Bone marrow (tissue), 2 donors: ENCODE results near the gene CHRND.

Experiments
- DNase-seq, 2 donors: peaks; one replicate each; lab custom pipeline; 2025; lab: John Stamatoyannopoulos, UW

The CHRND gene

DNA sequence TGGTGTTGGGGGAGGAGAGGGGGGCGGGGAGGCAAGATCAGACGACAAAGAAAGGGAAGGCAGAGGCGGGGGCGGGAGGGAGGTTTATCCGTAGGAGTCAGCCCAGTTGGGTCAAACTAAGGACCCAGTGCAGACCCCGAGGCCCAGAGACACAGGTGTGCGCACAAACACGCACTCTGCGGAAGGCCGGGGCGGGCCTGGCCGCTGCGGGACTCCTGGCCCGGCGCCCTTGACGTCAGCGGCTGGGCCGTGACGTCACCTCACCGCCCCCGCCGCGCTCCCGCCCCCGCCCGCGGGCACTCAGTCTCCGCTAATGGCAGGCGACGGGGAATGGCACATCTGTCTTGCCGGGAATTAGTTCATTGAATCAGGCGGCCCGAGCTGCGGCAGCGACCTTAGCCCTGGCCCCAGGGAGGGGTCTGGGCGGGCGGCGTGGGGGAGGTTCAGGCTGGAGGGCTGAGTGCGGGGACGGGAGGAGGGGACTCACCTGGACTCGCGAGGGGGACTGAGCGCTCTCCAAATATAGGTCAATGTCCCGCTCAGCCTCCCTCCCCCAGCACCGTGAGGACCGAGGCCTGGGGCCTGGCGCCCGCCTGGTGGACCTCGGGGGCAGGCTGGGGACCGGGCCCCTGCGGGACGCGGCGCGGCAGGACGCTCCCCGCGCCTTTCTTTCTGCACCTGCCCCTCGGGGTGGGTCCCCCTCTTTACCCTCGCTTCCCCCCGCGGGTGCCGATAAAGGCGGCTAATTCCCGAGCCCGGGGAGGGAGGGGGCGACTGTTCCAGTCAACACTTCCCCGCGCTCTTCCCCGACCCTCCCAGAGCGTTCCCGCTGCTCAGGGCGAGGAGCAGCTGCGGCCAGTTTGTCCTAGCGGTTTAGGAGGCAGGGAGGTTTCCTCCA is 22.8 kb upstream of the CHRND start:
- DNase-seq: no peak

DNA sequence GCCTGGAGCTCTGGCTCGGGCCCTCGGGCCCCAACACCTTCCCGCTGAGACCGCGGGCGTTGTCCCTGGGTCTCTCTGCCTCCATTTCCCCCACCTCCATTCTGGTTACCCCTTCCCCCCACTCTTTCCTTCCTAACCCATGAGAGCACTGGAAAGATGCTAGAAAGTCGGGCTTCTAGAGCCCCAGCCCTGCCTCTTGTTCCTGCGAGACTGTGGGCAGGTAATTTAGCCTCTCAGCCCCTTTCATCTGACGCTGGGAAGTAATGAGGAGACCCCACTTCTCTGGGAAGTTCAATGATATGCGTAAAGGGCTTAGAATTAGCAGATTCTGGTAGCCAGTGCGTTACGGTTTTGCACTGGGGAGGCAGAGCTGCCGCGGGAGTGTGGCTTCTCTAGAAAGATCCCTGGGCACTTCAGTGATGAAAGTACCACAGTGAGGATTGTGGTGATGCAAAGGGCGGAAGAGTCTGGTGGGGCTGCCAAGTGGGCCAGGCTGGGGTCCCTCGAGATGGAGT is 22.1 kb upstream of the CHRND start:
- no peak for DNase-seq

DNA sequence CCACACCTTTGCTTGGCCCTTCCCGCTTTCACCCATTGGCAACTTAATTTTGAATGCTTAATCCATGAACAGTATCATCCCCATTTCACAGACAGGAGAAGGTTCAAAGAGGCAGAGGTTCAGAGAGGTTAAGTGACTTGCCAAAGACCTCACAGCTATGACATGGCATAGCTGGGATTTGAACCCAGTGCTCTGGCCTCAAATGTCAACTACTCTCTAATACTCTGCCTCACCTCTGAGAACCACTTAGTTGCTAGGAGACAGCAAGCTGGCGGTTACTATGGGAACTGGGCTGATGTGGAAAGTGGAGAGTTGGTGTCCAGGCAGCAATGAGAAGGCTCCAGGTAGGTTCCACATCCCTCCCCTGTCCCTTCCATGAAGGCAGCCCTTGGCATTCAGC is 21.5 kb upstream of the CHRND start:
- DNase-seq: no peak

GRCh38 chr2:232505856-232506255 is 20.1 kb upstream of the CHRND start:
- no peak for DNase-seq

GRCh38 chr2:232506709-232507108 is 19.3 kb upstream of the CHRND start:
- no peak for DNase-seq

GRCh38 chr2:232508251-232508650 is 17.7 kb upstream of the CHRND start:
- DNase-seq: no peak

DNA sequence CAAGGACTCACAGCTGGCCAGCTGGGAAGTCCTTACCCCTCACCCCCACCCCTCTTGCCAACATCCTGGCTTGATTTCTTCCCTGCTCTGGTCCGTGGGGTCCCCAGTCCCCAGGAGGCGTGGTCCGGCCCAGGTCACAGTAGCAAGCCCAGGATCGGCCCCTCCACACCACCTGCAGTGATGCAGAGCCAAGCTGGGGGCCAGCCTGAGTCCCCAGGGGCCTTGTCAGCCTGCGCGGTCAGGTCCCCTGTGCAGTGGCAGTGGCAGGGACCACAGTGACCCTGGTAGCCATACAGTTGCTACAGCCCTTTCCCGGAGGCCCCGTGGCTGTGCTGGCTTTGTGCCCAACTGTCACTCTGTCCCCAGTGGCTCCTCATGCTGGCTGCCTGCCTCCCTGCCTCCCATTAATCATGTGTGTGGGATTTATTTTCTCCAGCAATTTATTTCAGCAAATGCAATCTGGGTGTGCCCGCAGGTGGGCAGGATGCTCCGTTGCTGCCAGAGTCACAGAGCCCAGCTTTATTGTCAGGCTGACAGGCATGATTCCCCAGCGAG is 14.5 kb upstream of the CHRND start:
- DNase-seq: no peak

DNA sequence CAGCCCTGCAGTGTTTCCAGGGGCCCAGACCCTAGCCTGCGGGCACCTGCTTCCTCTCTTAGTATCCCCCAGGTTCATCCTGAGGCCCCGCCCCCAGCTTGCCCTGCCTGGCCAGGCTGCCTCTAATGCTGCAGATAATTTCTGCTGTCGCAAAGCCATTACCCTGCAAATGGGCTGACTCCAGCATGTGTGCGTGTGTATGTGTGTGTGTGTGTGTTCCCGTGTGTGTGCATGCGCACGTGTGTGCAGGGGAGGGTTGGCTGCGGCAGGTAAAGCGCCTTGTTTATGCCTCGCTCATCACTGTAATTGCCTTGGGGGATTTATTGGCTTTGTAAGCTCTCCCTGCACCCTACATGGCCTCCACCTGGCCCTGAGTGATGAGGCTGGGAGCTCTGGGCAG is 13.4 kb upstream of the CHRND start:
- DNase-seq: no peak

- DNase-seq: no peak
These were observed 12.6 kb upstream of the CHRND start for GRCh38 chr2:232513353-232513752.

DNA sequence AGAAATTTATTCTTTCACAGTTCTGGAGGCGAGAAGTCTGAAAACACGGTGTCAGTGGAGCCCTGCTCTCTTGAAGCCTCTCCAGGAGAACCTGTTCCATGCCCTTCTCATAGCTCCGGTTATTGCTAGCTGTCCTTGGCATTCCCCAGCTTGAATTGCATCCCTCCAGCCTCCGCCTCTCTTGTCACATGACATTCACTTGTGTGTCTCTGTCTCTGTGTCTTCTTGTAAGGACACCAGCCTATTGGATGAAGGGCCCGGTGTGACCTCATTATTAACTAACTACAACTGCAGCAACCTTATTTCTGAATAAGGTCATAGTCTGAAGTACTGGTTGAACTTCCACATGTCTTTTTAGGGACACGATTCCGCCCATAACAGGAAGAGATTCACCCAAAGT is 10.3 kb upstream of the CHRND start:
- DNase-seq: no peak

- DNase-seq: no peak
These were observed 9.4 kb upstream of the CHRND start for GRCh38 chr2:232516551-232516950.

GRCh38 chr2:232518844-232519243 is 7.1 kb upstream of the CHRND start:
- DNase-seq: no peak

GRCh38 chr2:232519581-232520438 is 6.2 kb upstream of the CHRND start, which contains the start of gene PRSS56:
Gene PRSS56, plus strand, starts transcription at chr2:232520388. Its CDS starts 211 bp downstream, at chr2:232520599.
- DNase-seq: no peak

- DNase-seq: no peak
These were observed 5.5 kb upstream of the CHRND start for GRCh38 chr2:232520489-232520888.

DNA sequence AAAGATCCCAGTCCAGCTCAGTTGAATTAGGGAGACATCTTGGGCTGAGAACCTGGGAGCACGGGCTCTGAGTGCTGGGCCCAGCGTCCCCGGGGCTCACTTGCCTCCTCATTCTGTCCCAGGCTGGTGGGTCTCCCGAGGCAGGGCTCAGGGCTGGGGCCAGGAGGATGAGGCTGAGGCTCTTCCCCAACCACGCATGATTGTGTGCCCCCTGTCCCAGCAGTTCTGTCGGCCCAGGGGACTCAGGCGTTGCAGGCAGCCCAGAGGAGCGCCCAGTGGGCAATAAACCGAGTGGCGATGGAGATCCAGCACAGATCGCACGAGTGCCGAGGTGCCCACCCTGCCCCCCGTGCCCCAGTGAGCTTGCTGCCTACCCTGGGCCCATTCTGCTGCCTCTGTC is 4.9 kb upstream of the CHRND start:
- no peak for DNase-seq

GRCh38 chr2:232521959-232522622 is 3.9 kb upstream of the CHRND start:
- peak in 1 of 2 donors; percentile 12 for DNase-seq

- no peak for DNase-seq
These were observed 3.1 kb upstream of the CHRND start for GRCh38 chr2:232522623-232523401.

GRCh38 chr2:232523402-232523681 is 2.6 kb upstream of the CHRND start:
- no peak for DNase-seq

DNA sequence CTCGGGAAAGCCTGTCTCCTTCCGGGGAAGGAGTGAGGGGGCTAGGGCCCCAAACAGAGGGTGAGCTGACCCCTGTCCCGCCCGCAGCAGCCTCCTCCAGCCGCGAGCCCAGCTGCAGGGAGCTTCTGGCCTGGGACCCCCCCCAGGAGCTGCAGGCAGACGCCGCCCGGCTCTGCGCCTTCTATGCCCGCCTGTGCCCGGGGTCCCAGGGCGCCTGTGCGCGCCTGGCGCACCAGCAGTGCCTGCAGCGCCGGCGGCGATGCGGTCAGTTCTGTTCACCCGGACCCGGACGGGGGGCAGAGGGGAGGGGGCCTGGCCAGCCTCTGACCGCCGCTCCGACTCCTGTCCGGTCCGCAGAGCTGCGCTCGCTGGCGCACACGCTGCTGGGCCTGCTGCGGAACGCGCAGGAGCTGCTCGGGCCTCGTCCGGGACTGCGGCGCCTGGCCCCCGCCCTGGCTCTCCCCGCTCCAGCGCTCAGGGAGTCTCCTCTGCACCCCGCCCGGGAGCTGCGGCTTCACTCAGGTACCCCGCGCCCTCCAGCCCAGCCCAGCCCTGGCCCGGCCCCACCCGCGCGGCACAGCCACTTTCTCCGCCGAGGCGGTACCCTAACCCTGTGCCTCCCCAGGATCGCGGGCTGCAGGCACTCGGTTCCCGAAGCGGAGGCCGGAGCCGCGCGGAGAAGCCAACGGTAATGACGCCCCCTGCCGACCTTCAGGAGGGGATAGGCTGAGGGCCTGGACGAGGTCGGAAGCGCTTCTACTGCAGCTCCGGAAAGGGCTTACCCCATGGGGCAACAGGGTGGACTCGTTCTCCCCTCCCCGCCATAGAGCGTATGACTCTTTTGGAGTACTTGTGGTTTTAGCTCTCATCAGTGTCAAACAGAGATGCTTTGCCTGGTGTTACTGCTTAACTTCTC is 2.0 kb upstream of the CHRND start:
- DNase-seq: peak in 1 of 2 donors; percentile 13

- DNase-seq: no peak
These were observed 1.2 kb upstream of the CHRND start for GRCh38 chr2:232524771-232525170.
